Right lobe of liver (tissue), 6 donors: ENCODE data around the gene PLBD1. TPM values are rescaled to one million over a fixed set of nuclear protein-coding genes. Genes with fewer than 3 reads are reported as not detected.

ENCODE experiments used
- ATAC-seq, 4 donors: fragments of 200-7000 bp; cut with Tn5 transposase; one replicate each; pipeline ENCODE4 v1.9.1; 2020; ENCODE audit warnings: mild to moderate bottlenecking in 4 of 4, moderate library complexity in 4 of 4
- DNase-seq, 3 donors: peaks; one replicate each; pipeline ENCODE4 v3.0.0-alpha.2; 2020
- H3K27ac ChIP-seq, 3 donors: fragments of 200-600 bp; one replicate each; pipeline ENCODE4 v1.8.0; 2022
- H3K27me3 ChIP-seq, 2 donors: fragments of 200-600 bp; one replicate each; pipeline ENCODE4 v1.8.0; 2022
- H3K36me3 ChIP-seq, 4 donors: fragments of 200-600 bp; sonication (generic) in 1 of 4; one replicate each; pipeline versions ENCODE4 v1.5.1 to v1.8.0; 2017 to 2022; ENCODE audit warnings: control low read depth in 1 of 4
- H3K4me1 ChIP-seq, 4 donors: fragments of 200-600 bp; sonication (generic) in 1 of 4; one replicate each; pipeline versions ENCODE4 v1.5.1 to v1.8.0; 2017 to 2022; ENCODE audit warnings: control low read depth in 1 of 4
- H3K4me3 ChIP-seq, 3 donors: fragments of 200-600 bp; one replicate each; pipeline ENCODE4 v1.8.0; 2022
- H3K9me3 ChIP-seq, 4 donors: fragments of 200-600 bp; sonication (generic) in 1 of 4; one replicate each; pipeline versions ENCODE4 v1.5.1 to v1.8.0; 2017 to 2022; ENCODE audit warnings: control low read depth in 1 of 4
- CTCF ChIP-seq, 4 donors: fragments of 200-600 bp in 3 of 4; fragments of 450-650 bp in 1 of 4; IDR thresholded peaks; one replicate each; pipeline versions ENCODE4 v1.5.1 to v1.8.0; 2016 to 2022; ENCODE audit warnings: antibody characterized with exemption in 4 of 4, mild to moderate bottlenecking in 2 of 4
- POLR2A ChIP-seq: fragments of 450-650 bp; IDR thresholded peaks from one replicate; pipeline ENCODE4 v1.6.1; 2017; ENCODE audit warnings: antibody characterized with exemption, mild to moderate bottlenecking
- WGBS: methylation state at CpG from one replicate; pipeline ENCODE4 v1.1.6; 2018; ENCODE audit warnings: low coverage, low lambda C conversion rate; ENCODE audit not compliant: insufficient coverage; ENCODE audit errors: missing lambda C conversion rate; 5-methylcytosine and 5-hydroxymethylcytosine counted together
- intact Hi-C, 2 donors: fragments of 100-400 bp; cut with DNase I; formaldehyde crosslinking; loops; one replicate each; pipeline versions ENCODE4 v1.11.2 to v1.14.1; 2022
- long read RNA-seq: library from polyadenylated mRNA; unstranded; transcript quantifications from one replicate; pipeline ENCODE4 v2.0.0, GENCODE V29; 2019
- total RNA-seq, 6 experiments: library from RNA; depleted of rRNA in 2 of 6; stranded (reverse); fragments of >200 nt in 2 of 6; fragmentation: NEBNext Ultra II Directional in 3 of 6; extraction: Animal tissue kit (Norgen Biotek cat#: 25700) in 3 of 6; gene quantifications; one replicate each; pipeline versions ENCODE4 v1.1.0 to v1.2.4, GENCODE V29; 2016 to 2023
- donor health status: DM: no; HTN: yes; CAD: no.
- donor health status: DM: no; HTN: no; CAD: no.
- donor health status: DM: no; HTN: no; CAD: no.
- donor health status: DM: no; HTN: yes; CAD: no.
- donor health status: DM: no; HTN: yes; CAD: no.

The PLBD1 gene
- total RNA-seq = 1 to 10 TPM; 1.7 to 7.2 (median 3.5) TPM
- long read RNA-seq, partial matches to known transcripts = 0 of 2 reads
- long read RNA-seq, other reads (novel, unspliced or antisense) = 0 of 2 reads

DNA sequence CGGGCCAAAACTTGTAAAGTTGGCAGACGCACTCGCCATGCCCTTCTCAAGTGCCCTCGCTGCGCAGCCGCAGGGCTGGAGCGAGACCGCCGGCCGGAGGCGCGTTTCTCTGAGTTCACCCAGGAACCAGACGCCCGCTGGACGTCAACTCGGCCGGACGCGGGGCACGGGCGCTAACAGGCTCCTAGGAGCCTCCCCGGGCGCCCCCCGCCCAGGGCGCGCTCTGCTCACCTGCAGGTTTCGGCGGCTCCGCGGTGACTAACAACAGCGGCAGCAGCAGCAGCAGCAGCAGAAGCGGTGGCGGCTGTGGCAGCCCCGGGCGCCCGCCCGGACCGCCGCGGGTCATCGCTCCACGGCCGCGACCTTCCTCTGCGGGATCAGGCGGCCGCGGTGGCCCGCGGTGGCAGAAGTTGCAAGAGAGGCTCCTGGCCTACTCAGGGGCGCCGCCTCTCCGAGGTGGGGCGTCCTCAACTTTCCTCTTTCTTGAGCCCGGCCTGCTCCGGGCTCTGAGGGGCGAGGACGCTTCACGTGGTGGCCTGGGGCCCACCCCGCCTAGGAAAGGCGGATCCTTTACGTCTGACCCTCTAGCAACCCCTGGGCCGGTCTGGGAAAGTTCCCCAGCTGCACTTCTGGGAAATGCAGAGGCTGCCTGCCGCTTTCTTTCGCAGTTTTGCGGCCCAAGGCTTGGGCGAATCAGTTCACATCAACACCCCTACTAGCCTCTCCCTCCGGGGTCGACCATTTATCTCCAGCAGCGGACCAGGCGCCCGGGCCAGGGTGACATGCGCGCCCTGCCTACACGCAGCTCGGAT lies at the start of gene PLBD1:
TSS of gene PLBD1 (minus strand) at position 533 of the 812 bp plus-strand sequence. CDS start at position 346, 187 bp downstream.
- Histone ChIP-seq H3K36me3 (no peaks in the 10 kb centered on the region), H3K4me1 (no peaks in the 10 kb centered on the region), H3K9me3 (no peaks in the 10 kb centered on the region), H3K27me3 (no peaks in the 10 kb centered on the region), H3K27ac (peak within 1 kb of the TSS; percentile 61 to 62 (median 62)), H3K4me3 (peak within 1 kb of the TSS; percentile 57 to 70 (median 60))
- TF ChIP-seq POLR2A (peak; percentile 73), CTCF (IDR thresholded peaks at IDR 0.05) (no peak)
- WGBS = 13% methylated on average over 3 of the region's 76 CpGs
- DNase-seq (peak; percentile 82 to 88 (median 85)), ATAC-seq (peak; percentile 89 to 94 (median 90))
- intact Hi-C loops = no loop called here

GRCh38 chr12:14614704-14615121 lies 47.0 kb upstream of the PLBD1 start:
- TF ChIP-seq POLR2A (no peak), CTCF (IDR thresholded peaks at IDR 0.05) (no peak)
- no peaks in the 10 kb centered on the region for H3K36me3 ChIP-seq
- no peaks in the 10 kb centered on the region for H3K27me3 ChIP-seq
- no peaks in the 10 kb centered on the region for H3K4me1 ChIP-seq
- no peak overlapping the region for H3K27ac ChIP-seq
- ATAC-seq (peak in 2 of 4 donors; percentile 25 to 28), DNase-seq (no peak)
- intact Hi-C loops = no loop called here
- no peak overlapping the region for H3K4me3 ChIP-seq
- no peaks in the 10 kb centered on the region for H3K9me3 ChIP-seq
- 54% methylated on average over 3 of the region's 3 CpGs for WGBS

- no peaks in the 10 kb centered on the region for H3K9me3 ChIP-seq
- H3K27ac ChIP-seq = no peak overlapping the region
Observed at GRCh38 chr12:14613718-14614117, 46.0 kb upstream of the PLBD1 start.

GRCh38 chr12:14612898-14613445 lies 45.3 kb upstream of the PLBD1 start:
- no peaks in the 10 kb centered on the region for H3K27me3 ChIP-seq
- no peak for DNase-seq
- no peak for TF ChIP-seq POLR2A
- TF ChIP-seq CTCF (IDR thresholded peaks at IDR 0.05) = no peak
- no peak overlapping the region for H3K27ac ChIP-seq
- H3K4me3 ChIP-seq = no peak overlapping the region
- H3K36me3 ChIP-seq = no peaks in the 10 kb centered on the region
- intact Hi-C loops = no loop called here
- WGBS = 53% methylated on average over 3 of the region's 3 CpGs
- H3K9me3 ChIP-seq = no peaks in the 10 kb centered on the region
- no peak for ATAC-seq
- H3K4me1 ChIP-seq = no peaks in the 10 kb centered on the region

More at GRCh38 chr12:14613718-14614117, 46.0 kb upstream of the PLBD1 start:
- ATAC-seq = peak in 3 of 4 donors; percentile 13 to 35 (median 30)
- Histone ChIP-seq H3K4me1 (no peaks in the 10 kb centered on the region), H3K36me3 (no peaks in the 10 kb centered on the region), H3K27me3 (no peaks in the 10 kb centered on the region), H3K4me3 (no peak overlapping the region)
- intact Hi-C loops = no loop called here
- TF ChIP-seq POLR2A (no peak), CTCF (IDR thresholded peaks at IDR 0.05) (no peak)
- WGBS = no CpG with 5 or more reads among the region's 1 CpG
- DNase-seq = no peak
